ENCODE data around the gene PPM1H. TPM values are rescaled to one million over a fixed set of nuclear protein-coding genes. Genes with fewer than 3 reads are reported as not detected.

PPM1H gene
- total RNA-seq, 4 donors from 2014 or later, result 0.83 to 3.0 (median 2.3) TPM

GRCh38 chr12:62657363-62657632 is 277.7 kb downstream of the PPM1H start:
- intact Hi-C loops (cut with DNase I), result no loop called here
- Histone ChIP-seq H3K27ac (replicated peaks in 1 of 4) (no peak overlapping the region), H3K9me3 (no peaks in the 10 kb centered on the region), H3K27me3 (no peaks in the 10 kb centered on the region), H3K4me1 (no peaks in the 10 kb centered on the region), H3K36me3 (no peaks in the 10 kb centered on the region), H3K4me3 (no peak overlapping the region)
- WGBS, result 100% methylated on average over 1 of the region's 1 CpG
- TF ChIP-seq POLR2AphosphoS5 (IDR thresholded peaks at IDR 0.05) (no peak), CTCF (IDR thresholded peaks at IDR 0.05) (no peak), POLR2A (IDR thresholded peaks at IDR 0.05; ENCODE audit: low read depth) (no peak), EP300 (IDR thresholded peaks at IDR 0.05) (no peak)
- DNase-seq (ENCODE audit: extremely low spot score), result no peak

GRCh38 chr12:62656591-62657362 is 278.2 kb downstream of the PPM1H start:
- Histone ChIP-seq H3K4me3 (no peak overlapping the region), H3K27ac (replicated peaks in 1 of 4) (no peak overlapping the region), H3K27me3 (no peaks in the 10 kb centered on the region), H3K9me3 (no peaks in the 10 kb centered on the region), H3K36me3 (no peaks in the 10 kb centered on the region), H3K4me1 (no peaks in the 10 kb centered on the region)
- no peak for DNase-seq (ENCODE audit: extremely low spot score)
- no peak for TF ChIP-seq POLR2A (IDR thresholded peaks at IDR 0.05; ENCODE audit: low read depth)
- no peak for TF ChIP-seq EP300 (IDR thresholded peaks at IDR 0.05)
- TF ChIP-seq CTCF (IDR thresholded peaks at IDR 0.05), result no peak
- no peak for TF ChIP-seq POLR2AphosphoS5 (IDR thresholded peaks at IDR 0.05)
- WGBS, result 87% methylated on average over 5 of the region's 6 CpGs
- intact Hi-C loops (cut with DNase I), result no loop called here

GRCh38 chr12:62655666-62656151 is 279.2 kb downstream of the PPM1H start:
- Histone ChIP-seq H3K4me3 (no peak overlapping the region), H3K27ac (replicated peaks in 1 of 4) (no peak overlapping the region), H3K4me1 (no peaks in the 10 kb centered on the region), H3K27me3 (no peaks in the 10 kb centered on the region), H3K36me3 (no peaks in the 10 kb centered on the region), H3K9me3 (no peaks in the 10 kb centered on the region)
- no peak for TF ChIP-seq CTCF (IDR thresholded peaks at IDR 0.05)
- no peak for TF ChIP-seq POLR2AphosphoS5 (IDR thresholded peaks at IDR 0.05)
- no peak for TF ChIP-seq POLR2A (IDR thresholded peaks at IDR 0.05; ENCODE audit: low read depth)
- no peak for TF ChIP-seq EP300 (IDR thresholded peaks at IDR 0.05)
- no peak for DNase-seq (ENCODE audit: extremely low spot score)
- WGBS, result 85% methylated on average over 8 of the region's 8 CpGs
- intact Hi-C loops (cut with DNase I), result no loop called here

- intact Hi-C loops (cut with DNase I), result no loop called here
- Histone ChIP-seq H3K4me3 (no peak overlapping the region), H3K27me3 (no peaks in the 10 kb centered on the region), H3K27ac (replicated peaks in 1 of 4) (no peak overlapping the region), H3K9me3 (no peaks in the 10 kb centered on the region), H3K36me3 (no peaks in the 10 kb centered on the region), H3K4me1 (no peaks in the 10 kb centered on the region)
- DNase-seq (ENCODE audit: extremely low spot score), result no peak
- 91% methylated on average over 21 of the region's 21 CpGs for WGBS
- TF ChIP-seq CTCF (IDR thresholded peaks at IDR 0.05) (no peak), POLR2AphosphoS5 (IDR thresholded peaks at IDR 0.05) (no peak), EP300 (IDR thresholded peaks at IDR 0.05) (no peak)
Observed at GRCh38 chr12:62654326-62655241, 280.4 kb downstream of the PPM1H start.
